Lower leg skin (tissue), 4 donors: ENCODE results near the gene COPG1. TPM values are rescaled to one million over a fixed set of nuclear protein-coding genes. Genes with fewer than 3 reads are reported as not detected.
A peak's percentile ranks its signal among the peaks of the same experiment; 100 is the strongest.

Source experiments
- DNase-seq, 2 donors: peaks; one replicate each; pipeline ENCODE4 v3.0.0-alpha.2; 2019; ENCODE audit warnings: low spot score in 2 of 2
- H3K4me3 ChIP-seq: fragments of 200-600 bp; sonication (generic); 2 replicates; pipeline ENCODE4 v1.5.1; 2017; ENCODE audit warnings: mild to moderate bottlenecking, low read depth; ENCODE audit not compliant: poor library complexity, severe bottlenecking
- POLR2A ChIP-seq, 2 donors: fragments of 450-650 bp; IDR thresholded peaks; one replicate each; pipeline ENCODE4 v1.6.1; 2016 to 2017; ENCODE audit warnings: antibody characterized with exemption in 2 of 2, mild to moderate bottlenecking in 1 of 2, moderate library complexity in 1 of 2
- WGBS, 2 donors: methylation state at CpG; one replicate each; pipeline ENCODE4 v1.1.5; 2018; 5-methylcytosine and 5-hydroxymethylcytosine counted together
- intact Hi-C: fragments of 100-400 bp; cut with DNase I; formaldehyde crosslinking; loops from one replicate; pipeline ENCODE4 v1.15.0; 2023; ENCODE audit warnings: low total_unique reads
- total RNA-seq, 4 donors: library from RNA; depleted of rRNA; stranded (reverse); fragments of >200 nt; gene quantifications; one replicate each; pipeline ENCODE4 v1.1.0, GENCODE V29; 2016
- TF ChIP-seq, protein P1 (sequence below), 3 donors: fragments of 450-650 bp; IDR thresholded peaks; one replicate each; pipeline ENCODE4 v1.5.1; 2016; ENCODE audit warnings: antibody characterized with exemption in 3 of 3, mild to moderate bottlenecking in 3 of 3, moderate library complexity in 2 of 3

Gene COPG1
- total RNA-seq, 4 donors from 2014 or later: 69.2 to 95.2 (median 79.8) TPM

DNA sequence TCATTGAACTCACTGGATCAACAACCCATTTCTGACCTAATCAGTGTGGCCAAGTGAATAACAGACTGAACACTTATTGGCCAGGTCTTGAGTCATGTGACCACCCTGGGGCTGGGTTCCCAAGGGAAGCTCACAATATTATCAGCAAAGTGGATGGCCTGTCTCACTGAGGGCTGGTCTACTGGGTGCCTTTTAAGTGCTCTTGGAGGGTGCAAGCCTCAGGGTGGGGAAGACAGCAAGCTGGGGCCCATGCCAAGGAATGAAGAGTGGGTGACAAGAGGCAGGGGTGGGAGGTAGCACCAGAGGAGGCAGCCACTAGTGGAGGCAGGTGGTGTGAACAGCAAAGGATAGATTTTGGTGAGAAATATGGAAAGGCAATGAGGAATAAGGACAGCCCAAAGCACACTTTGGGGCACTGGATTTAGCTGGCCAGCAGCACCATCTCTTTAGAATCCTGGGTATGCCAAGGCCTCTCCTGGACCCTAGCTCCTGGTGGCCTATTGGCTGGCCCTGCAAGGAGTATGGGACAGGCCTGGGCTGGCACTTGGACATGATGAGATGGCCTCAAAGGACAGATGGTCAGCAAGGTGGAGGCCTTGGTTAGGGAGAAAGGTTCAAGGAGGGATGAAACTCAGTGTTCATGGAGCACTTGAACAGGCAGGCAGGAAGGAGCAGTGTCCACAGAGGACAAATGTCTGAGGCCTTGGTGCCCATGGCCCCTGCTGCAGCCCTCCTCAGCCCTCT is 63.4 kb downstream of the COPG1 start:
- no peak for DNase-seq
- intact Hi-C loops: no loop called here
- no peak for TF ChIP-seq POLR2A (IDR thresholded peaks at IDR 0.05)
- TF ChIP-seq, protein P1, sequence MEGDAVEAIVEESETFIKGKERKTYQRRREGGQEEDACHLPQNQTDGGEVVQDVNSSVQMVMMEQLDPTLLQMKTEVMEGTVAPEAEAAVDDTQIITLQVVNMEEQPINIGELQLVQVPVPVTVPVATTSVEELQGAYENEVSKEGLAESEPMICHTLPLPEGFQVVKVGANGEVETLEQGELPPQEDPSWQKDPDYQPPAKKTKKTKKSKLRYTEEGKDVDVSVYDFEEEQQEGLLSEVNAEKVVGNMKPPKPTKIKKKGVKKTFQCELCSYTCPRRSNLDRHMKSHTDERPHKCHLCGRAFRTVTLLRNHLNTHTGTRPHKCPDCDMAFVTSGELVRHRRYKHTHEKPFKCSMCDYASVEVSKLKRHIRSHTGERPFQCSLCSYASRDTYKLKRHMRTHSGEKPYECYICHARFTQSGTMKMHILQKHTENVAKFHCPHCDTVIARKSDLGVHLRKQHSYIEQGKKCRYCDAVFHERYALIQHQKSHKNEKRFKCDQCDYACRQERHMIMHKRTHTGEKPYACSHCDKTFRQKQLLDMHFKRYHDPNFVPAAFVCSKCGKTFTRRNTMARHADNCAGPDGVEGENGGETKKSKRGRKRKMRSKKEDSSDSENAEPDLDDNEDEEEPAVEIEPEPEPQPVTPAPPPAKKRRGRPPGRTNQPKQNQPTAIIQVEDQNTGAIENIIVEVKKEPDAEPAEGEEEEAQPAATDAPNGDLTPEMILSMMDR (IDR thresholded peaks at IDR 0.05): no peak
- H3K4me3 ChIP-seq: no peak overlapping the region

DNA sequence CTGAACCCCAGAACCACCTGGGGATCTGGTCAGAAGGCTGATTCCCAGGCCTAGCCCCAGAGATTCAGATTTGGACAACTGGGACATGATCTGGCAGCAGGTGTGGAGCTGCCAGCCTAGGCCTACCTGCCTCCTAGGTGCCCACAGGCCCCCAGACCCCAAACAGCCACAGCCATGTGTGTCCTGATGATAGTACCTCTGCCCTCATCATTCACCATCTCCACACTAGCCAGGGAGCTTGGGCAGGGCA is 63.9 kb downstream of the COPG1 start:
- DNase-seq: no peak
- intact Hi-C loops: no loop called here
- TF ChIP-seq POLR2A (IDR thresholded peaks at IDR 0.05): no peak
- TF ChIP-seq, protein P1 (IDR thresholded peaks at IDR 0.05): no peak
- no peak overlapping the region for H3K4me3 ChIP-seq

DNA sequence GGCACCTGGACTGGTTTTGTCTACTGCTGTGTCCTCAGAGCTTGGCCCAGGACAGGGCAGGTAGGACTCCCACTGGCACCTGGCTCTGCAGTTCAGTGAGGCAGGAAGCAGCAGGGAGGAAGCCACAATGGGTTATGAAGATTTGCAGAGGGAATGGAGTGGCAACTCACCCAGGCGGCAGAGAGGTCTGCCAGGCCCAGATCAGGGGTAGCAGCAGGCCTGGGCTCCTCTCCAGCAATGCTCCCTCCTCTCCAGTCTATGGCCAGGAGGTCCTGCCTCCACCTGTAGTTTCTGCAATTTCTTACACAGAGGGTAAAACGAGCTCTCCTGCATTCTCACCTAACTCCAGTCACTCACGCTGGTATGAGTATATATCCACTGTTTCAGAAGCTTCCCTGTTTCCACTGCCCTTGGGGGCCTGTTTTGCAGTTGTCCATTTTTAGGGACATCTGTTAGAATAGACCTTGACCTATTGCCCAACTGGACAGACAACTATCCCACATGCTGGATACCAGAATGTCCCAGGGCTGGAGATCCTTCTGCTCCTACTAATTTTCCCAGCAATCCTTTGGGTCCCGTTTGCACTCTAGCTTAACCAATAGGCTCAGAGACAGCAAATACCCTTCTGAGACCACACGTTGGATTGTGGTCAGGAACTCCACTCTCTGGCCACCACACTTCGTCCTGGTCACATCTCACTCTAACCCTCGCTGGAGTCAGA is 64.4 kb downstream of the COPG1 start:
- DNase-seq: peak in 1 of 2 donors; percentile 31
- 32 to 49% methylated on average over 7 of the region's 7 CpGs for WGBS, 2 donors
- no peak for TF ChIP-seq POLR2A (IDR thresholded peaks at IDR 0.05)
- TF ChIP-seq, protein P1 (IDR thresholded peaks at IDR 0.05): no peak
- no peak overlapping the region for H3K4me3 ChIP-seq
- intact Hi-C loops: no loop called here

DNA sequence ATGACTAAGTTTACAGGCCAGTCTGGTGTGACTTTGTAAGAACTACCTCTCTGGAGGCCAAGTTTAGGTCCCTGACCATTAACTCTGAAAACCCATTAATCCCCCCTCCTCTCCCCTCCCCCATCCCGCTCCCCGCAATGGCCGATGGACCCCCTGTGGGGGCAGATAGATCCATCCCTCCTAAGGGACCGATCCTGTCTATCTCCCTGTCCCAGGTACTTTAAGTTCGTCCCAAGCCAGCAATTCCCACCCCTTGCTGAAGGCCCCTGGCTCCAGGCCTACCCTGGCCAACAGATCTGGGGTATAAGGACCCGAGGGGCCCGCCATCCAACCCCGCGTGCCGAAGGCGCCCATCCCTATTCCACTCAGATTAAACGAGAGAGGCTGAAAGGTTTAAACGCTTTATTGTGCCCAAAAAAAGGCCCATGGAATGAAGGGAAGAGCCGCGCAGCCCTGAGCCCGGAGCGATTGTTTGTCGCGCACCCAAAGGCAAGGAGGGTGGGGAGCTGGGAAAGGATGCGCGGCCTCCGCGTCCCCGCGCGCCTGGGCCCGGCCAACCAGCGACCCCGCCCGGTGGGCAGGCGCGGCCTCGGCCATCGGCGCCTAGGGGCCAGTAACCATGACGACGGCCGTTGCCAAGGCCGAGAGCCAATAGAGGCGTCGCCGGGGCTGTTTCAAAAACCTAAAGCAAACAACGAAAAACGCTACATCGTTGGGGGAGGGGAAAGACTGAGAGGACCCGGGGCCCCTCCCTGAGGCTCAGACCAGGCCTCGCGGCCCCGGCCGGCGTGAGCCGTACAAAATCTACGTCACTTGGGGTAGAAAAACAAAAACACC is 65.2 kb downstream of the COPG1 start:
- H3K4me3 ChIP-seq: peak overlapping the region; percentile 97
- no peak for TF ChIP-seq POLR2A (IDR thresholded peaks at IDR 0.05)
- TF ChIP-seq, protein P1 (IDR thresholded peaks at IDR 0.05): no peak
- DNase-seq: peak; percentile 86 to 97
- 1 to 2% methylated on average over 49 to 53 of the region's 53 CpGs for WGBS, 2 donors
- intact Hi-C loops: no loop called here

DNA sequence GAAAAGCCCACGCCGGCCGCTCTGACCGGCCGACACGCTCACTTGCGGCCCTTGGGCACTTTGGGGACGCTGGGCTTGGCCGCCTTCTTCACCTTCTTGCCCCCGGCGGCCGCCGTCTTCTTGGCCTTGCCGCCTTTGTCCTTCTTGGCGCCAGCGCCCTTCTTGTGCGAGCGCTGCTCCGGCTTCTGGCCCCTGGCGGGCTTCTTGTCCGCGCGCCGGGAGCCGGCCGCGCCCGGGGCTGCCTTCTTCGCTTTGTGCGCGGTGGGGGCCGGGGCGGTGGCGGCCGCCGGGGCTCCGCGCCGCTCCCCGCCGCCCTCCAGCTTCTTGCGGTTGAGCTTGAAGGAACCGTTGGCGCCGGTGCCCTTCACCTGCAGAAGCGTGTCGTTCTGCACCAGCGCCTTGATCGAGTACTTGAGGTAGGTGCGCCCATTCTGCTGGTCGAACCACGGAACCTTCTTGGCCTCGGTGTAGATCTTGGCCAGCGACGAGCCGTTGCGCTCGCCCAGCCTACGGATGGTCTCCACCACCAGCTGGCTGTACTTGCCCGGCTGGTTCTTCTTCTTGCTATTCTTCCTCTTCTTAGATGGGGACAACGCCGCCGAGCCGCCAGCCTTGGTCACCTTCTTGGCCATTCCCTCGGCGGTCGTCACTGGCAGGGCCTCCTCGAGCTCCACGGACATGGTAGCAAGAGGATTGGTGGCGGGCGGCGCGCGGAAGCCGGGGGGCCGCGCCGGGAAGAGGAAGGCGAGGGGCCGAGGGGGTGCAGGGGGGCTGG is 66.0 kb downstream of the COPG1 start:
- WGBS, 2 donors: 0 to 1% methylated on average over 57 to 80 of the region's 80 CpGs
- TF ChIP-seq, protein P1 (IDR thresholded peaks at IDR 0.05): no peak
- no peak for TF ChIP-seq POLR2A (IDR thresholded peaks at IDR 0.05)
- H3K4me3 ChIP-seq: peak overlapping the region; percentile 97
- intact Hi-C loops: no loop called here
- peak in 1 of 2 donors; percentile 52 for DNase-seq
